ENCODE measurements around the gene PRDM16. TPM values are rescaled to one million over a fixed set of nuclear protein-coding genes. Genes with fewer than 3 reads are reported as not detected.

PRDM16 gene
- total RNA-seq, 1 experiment from 2014 or later: not detected

DNA sequence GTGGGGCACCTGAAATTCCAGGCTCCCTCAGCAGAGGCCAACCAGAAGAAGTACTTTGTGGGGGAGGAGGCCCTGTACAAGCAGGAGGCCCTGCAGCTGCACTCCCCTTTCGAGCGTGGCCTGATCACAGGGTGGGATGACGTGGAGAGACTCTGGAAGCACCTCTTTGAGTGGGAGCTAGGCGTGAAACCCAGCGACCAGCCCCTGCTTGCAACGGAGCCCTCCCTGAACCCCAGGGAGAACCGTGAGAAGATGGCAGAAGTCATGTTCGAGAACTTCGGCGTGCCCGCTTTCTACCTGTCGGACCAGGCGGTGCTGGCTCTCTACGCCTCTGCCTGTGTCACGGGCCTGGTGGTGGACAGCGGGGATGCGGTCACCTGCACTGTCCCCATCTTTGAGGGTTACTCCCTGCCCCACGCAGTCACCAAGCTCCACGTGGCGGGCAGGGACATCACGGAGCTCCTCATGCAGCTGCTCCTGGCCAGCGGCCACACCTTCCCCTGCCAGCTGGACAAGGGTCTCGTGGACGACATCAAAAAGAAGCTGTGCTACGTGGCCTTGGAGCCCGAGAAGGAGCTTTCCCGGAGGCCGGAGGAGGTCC is 47.1 kb upstream of the PRDM16 start:
- no peaks in the 10 kb centered on the region for H3K27me3 Mint-ChIP-seq (ENCODE audit: insufficient read depth, unreplicated experiment)
- H3K4me1 Mint-ChIP-seq (ENCODE audit: insufficient read depth, unreplicated experiment): no peaks in the 10 kb centered on the region
- no peaks in the 10 kb centered on the region for H3K9me3 Mint-ChIP-seq (ENCODE audit: unreplicated experiment)
- H3K36me3 Mint-ChIP-seq (ENCODE audit: insufficient read depth, unreplicated experiment): no peaks in the 10 kb centered on the region
- no TSS peak for BruUV-seq (replicated peaks)
- H3K27ac Mint-ChIP-seq (ENCODE audit: low read depth, unreplicated experiment): no peak overlapping the region
- intact Hi-C loops (cut with micrococcal nuclease): no loop called here
- POLR2A ChIA-PET: interaction anchor here (0.7 kb wide), 1 partner anchor 388 kb away, joined by 3 read pairs; no protein-coding TSS in a partner anchor
- no peak for DNase-seq (ENCODE audit: unreplicated experiment)
- no peak overlapping the region for H3K4me3 Mint-ChIP-seq (ENCODE audit: unreplicated experiment)
- TF ChIP-seq, protein P1, sequence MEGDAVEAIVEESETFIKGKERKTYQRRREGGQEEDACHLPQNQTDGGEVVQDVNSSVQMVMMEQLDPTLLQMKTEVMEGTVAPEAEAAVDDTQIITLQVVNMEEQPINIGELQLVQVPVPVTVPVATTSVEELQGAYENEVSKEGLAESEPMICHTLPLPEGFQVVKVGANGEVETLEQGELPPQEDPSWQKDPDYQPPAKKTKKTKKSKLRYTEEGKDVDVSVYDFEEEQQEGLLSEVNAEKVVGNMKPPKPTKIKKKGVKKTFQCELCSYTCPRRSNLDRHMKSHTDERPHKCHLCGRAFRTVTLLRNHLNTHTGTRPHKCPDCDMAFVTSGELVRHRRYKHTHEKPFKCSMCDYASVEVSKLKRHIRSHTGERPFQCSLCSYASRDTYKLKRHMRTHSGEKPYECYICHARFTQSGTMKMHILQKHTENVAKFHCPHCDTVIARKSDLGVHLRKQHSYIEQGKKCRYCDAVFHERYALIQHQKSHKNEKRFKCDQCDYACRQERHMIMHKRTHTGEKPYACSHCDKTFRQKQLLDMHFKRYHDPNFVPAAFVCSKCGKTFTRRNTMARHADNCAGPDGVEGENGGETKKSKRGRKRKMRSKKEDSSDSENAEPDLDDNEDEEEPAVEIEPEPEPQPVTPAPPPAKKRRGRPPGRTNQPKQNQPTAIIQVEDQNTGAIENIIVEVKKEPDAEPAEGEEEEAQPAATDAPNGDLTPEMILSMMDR (IDR thresholded peaks at IDR 0.05; ENCODE audit: unreplicated experiment): no peak
- CTCF ChIA-PET: no interaction called here

DNA sequence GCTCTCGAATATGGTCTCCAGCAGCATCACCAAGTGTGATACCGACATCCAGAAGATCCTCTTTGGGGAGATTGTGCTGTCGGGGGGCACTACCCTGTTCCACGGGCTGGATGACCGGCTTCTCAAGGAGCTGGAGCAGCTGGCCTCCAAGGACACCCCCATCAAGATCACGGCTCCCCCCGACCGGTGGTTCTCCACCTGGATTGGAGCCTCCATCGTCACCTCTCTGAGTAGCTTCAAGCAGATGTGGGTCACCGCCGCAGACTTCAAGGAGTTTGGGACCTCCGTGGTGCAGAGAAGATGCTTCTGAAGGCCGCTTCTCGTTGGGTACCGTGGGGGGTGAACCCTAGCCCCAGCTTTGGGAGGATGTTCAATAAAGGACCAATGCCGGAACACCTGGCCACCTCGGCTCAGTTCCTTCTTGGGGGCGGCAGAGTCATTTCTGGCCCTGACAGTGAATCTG is 46.5 kb upstream of the PRDM16 start:
- Mint-ChIP-seq H3K27me3 (ENCODE audit: insufficient read depth, unreplicated experiment) (no peaks in the 10 kb centered on the region), H3K27ac (ENCODE audit: low read depth, unreplicated experiment) (no peak overlapping the region), H3K4me1 (ENCODE audit: insufficient read depth, unreplicated experiment) (no peaks in the 10 kb centered on the region), H3K4me3 (ENCODE audit: unreplicated experiment) (no peak overlapping the region), H3K9me3 (ENCODE audit: unreplicated experiment) (no peaks in the 10 kb centered on the region), H3K36me3 (ENCODE audit: insufficient read depth, unreplicated experiment) (no peaks in the 10 kb centered on the region)
- ChIA-PET CTCF (no interaction called here), POLR2A (interaction anchor here (0.7 kb wide), 1 partner anchor 389 kb away, joined by 3 read pairs; no protein-coding TSS in a partner anchor)
- TF ChIP-seq, protein P1 (IDR thresholded peaks at IDR 0.05; ENCODE audit: unreplicated experiment): no peak
- BruUV-seq (replicated peaks): no TSS peak
- DNase-seq (ENCODE audit: unreplicated experiment): no peak
- intact Hi-C loops (cut with micrococcal nuclease): no loop called here

DNA sequence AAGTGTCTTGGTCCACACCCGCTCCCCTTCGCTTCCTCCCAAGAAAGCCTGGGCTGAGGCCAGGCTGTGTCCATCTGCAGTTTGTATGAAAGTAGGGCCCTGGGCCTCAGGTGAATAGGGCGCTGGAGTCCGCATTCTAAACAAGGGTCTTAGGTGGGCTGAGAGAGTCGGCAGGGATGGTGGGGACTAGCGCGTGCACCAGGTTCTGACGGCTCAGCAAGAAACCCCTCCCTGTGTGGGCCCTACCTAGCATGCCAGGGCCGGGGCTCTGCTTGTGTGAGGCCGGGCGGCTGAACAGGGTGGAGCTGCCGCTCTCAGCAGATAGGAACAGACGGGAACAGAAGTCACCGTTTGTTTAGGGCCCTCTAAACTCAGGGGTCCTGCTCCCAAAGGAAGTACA is 46.0 kb upstream of the PRDM16 start:
- CTCF ChIA-PET: no interaction called here
- POLR2A ChIA-PET: no interaction called here

DNA sequence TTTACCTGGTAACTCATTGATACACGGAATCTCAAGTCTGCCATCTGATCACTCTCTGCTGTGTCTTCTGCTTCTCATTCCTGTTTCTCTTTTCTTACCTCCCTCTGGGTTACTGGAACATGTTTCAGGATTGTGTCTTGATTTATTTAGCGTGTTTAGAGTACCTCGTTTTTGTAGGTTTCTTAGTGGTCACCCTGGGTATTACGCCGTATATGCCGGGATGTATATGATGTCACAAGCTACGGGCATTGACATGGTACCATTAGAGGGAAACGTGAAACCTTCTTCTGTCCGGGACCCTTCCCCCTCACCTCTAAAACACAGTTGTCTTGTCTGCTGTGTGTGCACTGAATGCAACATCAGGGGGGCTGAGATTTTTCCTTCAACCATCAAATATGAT is 45.0 kb upstream of the PRDM16 start:
- H3K9me3 Mint-ChIP-seq (ENCODE audit: unreplicated experiment): no peaks in the 10 kb centered on the region
- TF ChIP-seq, protein P1 (IDR thresholded peaks at IDR 0.05; ENCODE audit: unreplicated experiment): no peak
- no peak for DNase-seq (ENCODE audit: unreplicated experiment)

More for the DNA sequence above, 46.0 kb upstream of the PRDM16 start:
- no peak overlapping the region for H3K4me3 Mint-ChIP-seq (ENCODE audit: unreplicated experiment)
- BruUV-seq (replicated peaks): no TSS peak
- no peaks in the 10 kb centered on the region for H3K36me3 Mint-ChIP-seq (ENCODE audit: insufficient read depth, unreplicated experiment)
- no peaks in the 10 kb centered on the region for H3K4me1 Mint-ChIP-seq (ENCODE audit: insufficient read depth, unreplicated experiment)
- intact Hi-C loops (cut with micrococcal nuclease): no loop called here
- no peaks in the 10 kb centered on the region for H3K27me3 Mint-ChIP-seq (ENCODE audit: insufficient read depth, unreplicated experiment)
- H3K9me3 Mint-ChIP-seq (ENCODE audit: unreplicated experiment): no peaks in the 10 kb centered on the region
- no peak overlapping the region for H3K27ac Mint-ChIP-seq (ENCODE audit: low read depth, unreplicated experiment)
- TF ChIP-seq, protein P1 (IDR thresholded peaks at IDR 0.05; ENCODE audit: unreplicated experiment): no peak
- no peak for DNase-seq (ENCODE audit: unreplicated experiment)

More for the DNA sequence above, 45.0 kb upstream of the PRDM16 start:
- Mint-ChIP-seq H3K36me3 (ENCODE audit: insufficient read depth, unreplicated experiment) (no peaks in the 10 kb centered on the region), H3K4me3 (ENCODE audit: unreplicated experiment) (no peak overlapping the region), H3K27me3 (ENCODE audit: insufficient read depth, unreplicated experiment) (no peaks in the 10 kb centered on the region), H3K4me1 (ENCODE audit: insufficient read depth, unreplicated experiment) (no peaks in the 10 kb centered on the region), H3K27ac (ENCODE audit: low read depth, unreplicated experiment) (no peak overlapping the region)
- intact Hi-C loops (cut with micrococcal nuclease): no loop called here
- no TSS peak for BruUV-seq (replicated peaks)
- ChIA-PET POLR2A (no interaction called here), CTCF (interaction anchor here (0.6 kb wide), 1 partner anchor 962 kb away, joined by 4 read pairs; no protein-coding TSS in a partner anchor)

Measured in MCF 10A (cell line).